ENCODE measurements around the gene WDFY2. TPM values are rescaled to one million over a fixed set of nuclear protein-coding genes. Genes with fewer than 3 reads are reported as not detected.

The WDFY2 gene
- total and polyA plus RNA-seq, 5 donors from 2014 or later, result 4.0 to 26.2 (median 4.9) TPM

DNA sequence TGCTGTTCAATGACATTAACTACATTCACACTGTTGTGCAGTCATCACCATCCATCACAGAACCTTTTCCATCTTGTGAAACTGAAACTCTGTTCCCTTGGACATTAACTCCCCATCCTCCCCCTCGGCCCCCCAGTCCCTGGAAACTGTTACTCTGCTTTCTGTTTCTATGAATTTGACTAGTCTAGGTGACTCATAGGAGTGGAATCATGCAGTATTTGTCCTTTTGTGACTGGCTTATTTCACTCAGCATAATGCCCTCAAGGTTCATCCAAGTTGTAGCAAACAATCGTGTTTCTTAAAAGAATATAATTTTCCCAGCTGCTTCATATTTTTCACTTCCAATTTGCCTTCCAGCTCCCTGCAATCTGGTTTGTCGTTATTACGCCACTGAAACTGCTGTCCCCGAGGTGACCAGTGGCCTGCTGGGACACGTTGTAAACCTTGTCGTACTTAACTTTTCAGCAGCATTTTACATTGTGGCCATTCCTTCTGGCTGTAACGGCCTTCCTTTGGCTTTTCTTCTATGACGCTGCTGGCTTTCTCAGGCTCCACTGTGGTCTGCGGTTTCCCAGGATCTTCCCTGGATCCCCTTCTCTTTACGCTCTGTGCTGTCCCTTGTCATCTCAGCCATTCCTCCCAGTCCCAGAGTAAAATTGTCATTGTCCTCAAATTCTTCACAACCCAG lies 145.7 kb downstream of the WDFY2 start:
- ATAC-seq (ENCODE audit: low read depth in 2 of 2) (no peak), DNase-seq (peak in 1 of 3 donors; percentile 30)
- Histone ChIP-seq H3K36me3 (ENCODE audit: control insufficient read depth, insufficient read depth, low read length) (peaks cover 20% of the 10 kb centered on the region), H3K4me1 (ENCODE audit: control insufficient read depth, insufficient read depth, low read length, poor library complexity, severe bottlenecking) (peaks cover 12% of the 10 kb centered on the region), H3K9me3 (ENCODE audit: control insufficient read depth in 2 of 2, low read length in 2 of 2) (no peaks in the 10 kb centered on the region), H3K4me3 (ENCODE audit: low read depth, low read length) (no peak overlapping the region), H3K27me3 (ENCODE audit: control insufficient read depth, insufficient read depth, low read length) (no peaks in the 10 kb centered on the region), H3K27ac (ENCODE audit: insufficient read depth, low read length, poor library complexity, severe bottlenecking) (no peak overlapping the region)
- Mint-ChIP-seq H3K9me3 (peaks cover 0 to 1% (median 0%) of the 10 kb centered on the region in 7 donors), H3K36me3 (peaks cover 24% of the 10 kb centered on the region), H3K27me3 (no peaks in the 10 kb centered on the region), H3K27ac (no peak overlapping the region), H3K4me1 (peaks cover 0 to 16% (median 2%) of the 10 kb centered on the region in 4 donors), H3K4me3 (no peak overlapping the region)

GRCh38 chr13:51730927-51731326 lies 146.7 kb downstream of the WDFY2 start:
- Histone ChIP-seq H3K9me3 (ENCODE audit: control insufficient read depth in 2 of 2, low read length in 2 of 2) (no peaks in the 10 kb centered on the region), H3K36me3 (ENCODE audit: control insufficient read depth, insufficient read depth, low read length) (peaks cover 26% of the 10 kb centered on the region), H3K27me3 (ENCODE audit: control insufficient read depth, insufficient read depth, low read length) (no peaks in the 10 kb centered on the region), H3K4me3 (ENCODE audit: low read depth, low read length) (no peak overlapping the region), H3K27ac (ENCODE audit: insufficient read depth, low read length, poor library complexity, severe bottlenecking) (no peak overlapping the region), H3K4me1 (ENCODE audit: control insufficient read depth, insufficient read depth, low read length, poor library complexity, severe bottlenecking) (peaks cover 12% of the 10 kb centered on the region)
- Mint-ChIP-seq H3K9me3 (peaks cover 0 to 1% (median 0%) of the 10 kb centered on the region in 7 donors), H3K4me1 (peaks cover 0 to 16% (median 3%) of the 10 kb centered on the region in 4 donors), H3K4me3 (no peak overlapping the region), H3K36me3 (peaks cover 32% of the 10 kb centered on the region), H3K27me3 (no peaks in the 10 kb centered on the region), H3K27ac (no peak overlapping the region)
- ATAC-seq (ENCODE audit: low read depth in 2 of 2) (no peak), DNase-seq (no peak)

GRCh38 chr13:51731759-51732158 lies 147.5 kb downstream of the WDFY2 start:
- Mint-ChIP-seq H3K27ac (peak overlapping the region in 1 of 3 donors; percentile 90), H3K4me1 (peaks cover 0 to 18% (median 4%) of the 10 kb centered on the region in 4 donors), H3K4me3 (no peak overlapping the region), H3K27me3 (no peaks in the 10 kb centered on the region), H3K36me3 (peaks cover 27% of the 10 kb centered on the region), H3K9me3 (peaks cover 0 to 1% (median 0%) of the 10 kb centered on the region in 7 donors)
- Histone ChIP-seq H3K27me3 (ENCODE audit: control insufficient read depth, insufficient read depth, low read length) (no peaks in the 10 kb centered on the region), H3K9me3 (ENCODE audit: control insufficient read depth in 2 of 2, low read length in 2 of 2) (no peaks in the 10 kb centered on the region), H3K27ac (ENCODE audit: insufficient read depth, low read length, poor library complexity, severe bottlenecking) (no peak overlapping the region), H3K36me3 (ENCODE audit: control insufficient read depth, insufficient read depth, low read length) (peaks cover 24% of the 10 kb centered on the region), H3K4me1 (ENCODE audit: control insufficient read depth, insufficient read depth, low read length, poor library complexity, severe bottlenecking) (peaks cover 12% of the 10 kb centered on the region), H3K4me3 (ENCODE audit: low read depth, low read length) (no peak overlapping the region)
- DNase-seq (no peak), ATAC-seq (ENCODE audit: low read depth in 2 of 2) (no peak)

- Mint-ChIP-seq H3K27ac (peak overlapping the region in 2 of 3 donors; percentile 32 to 65), H3K4me3 (no peak overlapping the region), H3K27me3 (no peaks in the 10 kb centered on the region), H3K4me1 (peaks cover 4 to 17% (median 5%) of the 10 kb centered on the region in 4 donors), H3K9me3 (peaks cover 0 to 1% (median 0%) of the 10 kb centered on the region in 7 donors), H3K36me3 (peaks cover 27% of the 10 kb centered on the region)
- H3K27ac ChIP-seq (ENCODE audit: insufficient read depth, low read length, poor library complexity, severe bottlenecking), result no peak overlapping the region
- H3K4me3 ChIP-seq (ENCODE audit: low read depth, low read length), result no peak overlapping the region
- peaks cover 16% of the 10 kb centered on the region for H3K4me1 ChIP-seq (ENCODE audit: control insufficient read depth, insufficient read depth, low read length, poor library complexity, severe bottlenecking)
- H3K9me3 ChIP-seq (ENCODE audit: control insufficient read depth in 2 of 2, low read length in 2 of 2), result no peaks in the 10 kb centered on the region
- H3K36me3 ChIP-seq (ENCODE audit: control insufficient read depth, insufficient read depth, low read length), result peaks cover 17% of the 10 kb centered on the region
- ATAC-seq (ENCODE audit: low read depth in 2 of 2) (no peak), DNase-seq (no peak)
- H3K27me3 ChIP-seq (ENCODE audit: control insufficient read depth, insufficient read depth, low read length), result no peaks in the 10 kb centered on the region
These were observed 149.4 kb downstream of the WDFY2 start for GRCh38 chr13:51733374-51734298.

- Mint-ChIP-seq H3K9me3 (peaks cover 0 to 1% (median 0%) of the 10 kb centered on the region in 7 donors), H3K4me1 (peaks cover 4 to 17% (median 5%) of the 10 kb centered on the region in 4 donors), H3K27ac (no peak overlapping the region), H3K27me3 (no peaks in the 10 kb centered on the region), H3K36me3 (peaks cover 38% of the 10 kb centered on the region), H3K4me3 (no peak overlapping the region)
- H3K27me3 ChIP-seq (ENCODE audit: control insufficient read depth, insufficient read depth, low read length), result no peaks in the 10 kb centered on the region
- H3K9me3 ChIP-seq (ENCODE audit: control insufficient read depth in 2 of 2, low read length in 2 of 2), result no peaks in the 10 kb centered on the region
- ATAC-seq (ENCODE audit: low read depth in 2 of 2) (no peak), DNase-seq (no peak)
- no peak overlapping the region for H3K4me3 ChIP-seq (ENCODE audit: low read depth, low read length)
- H3K4me1 ChIP-seq (ENCODE audit: control insufficient read depth, insufficient read depth, low read length, poor library complexity, severe bottlenecking), result peaks cover 16% of the 10 kb centered on the region
- no peak overlapping the region for H3K27ac ChIP-seq (ENCODE audit: insufficient read depth, low read length, poor library complexity, severe bottlenecking)
- peaks cover 26% of the 10 kb centered on the region for H3K36me3 ChIP-seq (ENCODE audit: control insufficient read depth, insufficient read depth, low read length)
These were observed 150.5 kb downstream of the WDFY2 start for GRCh38 chr13:51734786-51735185.

GRCh38 chr13:51737609-51738008 lies 153.3 kb downstream of the WDFY2 start:
- ATAC-seq (ENCODE audit: low read depth in 2 of 2), result no peak
- Mint-ChIP-seq H3K27me3 (no peaks in the 10 kb centered on the region), H3K4me3 (no peak overlapping the region), H3K36me3 (peaks cover 39% of the 10 kb centered on the region), H3K4me1 (peaks cover 4 to 12% (median 5%) of the 10 kb centered on the region in 4 donors), H3K27ac (peak overlapping the region in 1 of 3 donors; percentile 41), H3K9me3 (peaks cover 0 to 1% (median 0%) of the 10 kb centered on the region in 7 donors)
- Histone ChIP-seq H3K27ac (ENCODE audit: insufficient read depth, low read length, poor library complexity, severe bottlenecking) (no peak overlapping the region), H3K27me3 (ENCODE audit: control insufficient read depth, insufficient read depth, low read length) (no peaks in the 10 kb centered on the region), H3K4me1 (ENCODE audit: control insufficient read depth, insufficient read depth, low read length, poor library complexity, severe bottlenecking) (peaks cover 4% of the 10 kb centered on the region), H3K4me3 (ENCODE audit: low read depth, low read length) (no peak overlapping the region), H3K9me3 (ENCODE audit: control insufficient read depth in 2 of 2, low read length in 2 of 2) (no peaks in the 10 kb centered on the region), H3K36me3 (ENCODE audit: control insufficient read depth, insufficient read depth, low read length) (peaks cover 43% of the 10 kb centered on the region)
- no peak for DNase-seq

DNA sequence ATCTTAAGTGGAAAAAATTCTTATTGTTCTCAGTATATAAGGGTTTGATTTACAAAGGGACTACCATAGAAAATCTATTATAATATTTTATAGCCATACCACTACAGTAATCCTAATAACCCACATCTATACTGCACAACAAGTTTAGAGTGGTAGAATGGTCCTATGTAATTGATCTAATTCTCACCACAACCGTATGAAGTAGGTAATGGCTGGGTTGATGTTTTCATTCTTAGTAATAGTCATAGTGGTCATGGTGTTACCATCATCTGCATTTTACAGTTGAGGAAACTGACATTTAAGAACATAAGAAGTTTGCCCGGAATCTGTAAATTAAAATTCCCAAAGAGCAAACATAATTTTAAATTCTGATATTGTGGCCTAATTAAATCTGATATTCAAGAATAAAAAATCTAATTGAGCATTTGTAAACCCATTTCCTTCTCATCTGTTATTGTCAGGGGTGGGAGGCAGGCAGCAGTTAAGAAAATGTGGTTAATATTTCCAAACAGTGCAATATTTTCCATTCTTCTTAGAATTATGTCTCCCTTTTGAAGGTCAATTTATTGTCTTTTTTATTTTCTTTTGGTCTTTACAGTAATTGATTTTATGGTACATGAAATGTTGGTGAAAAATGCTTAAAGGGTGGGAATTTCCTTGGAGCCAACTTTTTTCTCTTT lies 154.1 kb downstream of the WDFY2 start:
- ATAC-seq (ENCODE audit: low read depth in 2 of 2) (no peak), DNase-seq (no peak)
- Mint-ChIP-seq H3K9me3 (peaks cover 0 to under 1% (median 0%) of the 10 kb centered on the region in 7 donors), H3K36me3 (peaks cover 42% of the 10 kb centered on the region), H3K27ac (peak overlapping the region in 1 of 3 donors; percentile 44), H3K4me1 (peaks cover 4 to 10% (median 5%) of the 10 kb centered on the region in 4 donors), H3K4me3 (no peak overlapping the region), H3K27me3 (no peaks in the 10 kb centered on the region)
- no peak overlapping the region for H3K4me3 ChIP-seq (ENCODE audit: low read depth, low read length)
- H3K9me3 ChIP-seq (ENCODE audit: control insufficient read depth in 2 of 2, low read length in 2 of 2), result no peaks in the 10 kb centered on the region
- H3K36me3 ChIP-seq (ENCODE audit: control insufficient read depth, insufficient read depth, low read length), result peaks cover 49% of the 10 kb centered on the region
- no peak overlapping the region for H3K27ac ChIP-seq (ENCODE audit: insufficient read depth, low read length, poor library complexity, severe bottlenecking)
- H3K27me3 ChIP-seq (ENCODE audit: control insufficient read depth, insufficient read depth, low read length), result no peaks in the 10 kb centered on the region
- H3K4me1 ChIP-seq (ENCODE audit: control insufficient read depth, insufficient read depth, low read length, poor library complexity, severe bottlenecking), result peaks cover 4% of the 10 kb centered on the region
